ENCODE data around the gene RGS7BP. TPM values are rescaled to one million over a fixed set of nuclear protein-coding genes. Genes with fewer than 3 reads are reported as not detected.

The RGS7BP gene
- total RNA-seq, 1 donor from 2014 or later: 1.6 TPM

DNA sequence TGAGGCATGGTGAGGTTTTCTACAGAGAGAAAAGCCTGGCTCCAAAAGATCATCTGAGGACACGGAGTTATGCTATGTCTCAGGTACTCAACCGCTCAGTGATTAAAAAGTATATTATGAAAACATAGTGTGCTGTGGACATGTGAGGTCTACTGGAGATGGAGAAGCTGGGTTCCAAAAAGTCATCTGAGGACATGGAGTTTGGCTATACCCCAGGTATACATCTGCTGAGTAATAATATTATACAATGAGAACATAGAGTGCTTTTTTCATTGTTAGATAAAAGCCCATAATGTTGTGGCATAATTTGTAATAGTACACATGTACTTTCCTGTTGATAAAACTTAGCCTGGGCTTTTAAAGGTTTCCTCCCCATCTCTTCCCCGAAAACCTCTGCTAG is 113.8 kb downstream of the RGS7BP start:
- Histone ChIP-seq H3K9ac (ENCODE audit: low read depth in 1 of 3, low read length in 3 of 3) (no peak overlapping the region), H3K27ac (ENCODE audit: low read depth, low read length) (no peak overlapping the region), H3K36me3 (ENCODE audit: control insufficient read depth in 3 of 3, insufficient read depth in 3 of 3, low read length in 3 of 3) (no peaks in the 10 kb centered on the region), H3K4me3 (ENCODE audit: low read length in 3 of 3) (no peak overlapping the region), H3K27me3 (ENCODE audit: control insufficient read depth in 3 of 3, insufficient read depth in 3 of 3, low read length in 3 of 3) (no peaks in the 10 kb centered on the region), H3K9me3 (ENCODE audit: control insufficient read depth in 3 of 3, low read length in 3 of 3) (no peaks in the 10 kb centered on the region), H3K4me1 (ENCODE audit: control insufficient read depth in 3 of 3, insufficient read depth in 3 of 3, low read length in 3 of 3) (no peaks in the 10 kb centered on the region)

DNA sequence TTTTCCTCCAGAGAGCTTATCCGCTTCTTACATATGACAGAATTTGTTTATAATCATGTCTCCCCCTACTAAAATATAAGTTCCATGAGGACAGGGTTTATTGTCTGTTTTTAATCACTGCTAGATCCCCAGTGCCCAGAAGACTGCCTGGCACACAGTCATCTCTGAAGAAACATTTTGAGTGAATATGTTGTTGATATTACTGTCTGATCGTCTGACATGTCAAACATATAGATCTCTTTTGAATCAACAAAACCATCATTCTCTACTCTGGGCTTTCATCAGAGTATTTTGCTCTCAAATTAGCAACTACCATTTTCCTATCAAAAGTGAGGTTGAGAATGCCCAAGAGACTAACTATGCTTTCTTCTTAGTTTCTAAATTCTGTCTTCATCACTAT is 117.2 kb downstream of the RGS7BP start:
- Histone ChIP-seq H3K4me1 (ENCODE audit: control insufficient read depth in 3 of 3, insufficient read depth in 3 of 3, low read length in 3 of 3) (no peaks in the 10 kb centered on the region), H3K9me3 (ENCODE audit: control insufficient read depth in 3 of 3, low read length in 3 of 3) (no peaks in the 10 kb centered on the region), H3K36me3 (ENCODE audit: control insufficient read depth in 3 of 3, insufficient read depth in 3 of 3, low read length in 3 of 3) (no peaks in the 10 kb centered on the region), H3K9ac (ENCODE audit: low read depth in 1 of 3, low read length in 3 of 3) (no peak overlapping the region), H3K4me3 (ENCODE audit: low read length in 3 of 3) (no peak overlapping the region), H3K27ac (ENCODE audit: low read depth, low read length) (no peak overlapping the region), H3K27me3 (ENCODE audit: control insufficient read depth in 3 of 3, insufficient read depth in 3 of 3, low read length in 3 of 3) (no peaks in the 10 kb centered on the region)

DNA sequence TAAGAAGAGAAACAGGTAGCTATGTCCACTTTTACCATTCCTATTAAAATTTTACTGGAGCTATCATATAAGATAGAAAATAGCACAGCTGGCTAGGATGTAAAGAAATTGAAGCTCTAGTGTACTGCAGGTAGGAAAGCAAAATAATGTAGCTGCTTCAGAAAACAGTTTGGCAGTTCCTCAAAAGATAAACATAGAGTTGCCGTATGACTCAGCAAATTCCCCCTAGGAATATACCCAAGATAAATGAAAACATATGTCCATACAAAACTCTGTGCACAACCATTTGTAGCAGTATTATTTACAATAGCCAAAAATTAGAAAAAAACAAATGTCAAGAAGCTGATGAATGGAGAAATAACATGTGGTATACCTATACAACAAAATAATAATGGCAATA is 119.9 kb downstream of the RGS7BP start:
- Histone ChIP-seq H3K4me3 (ENCODE audit: low read length in 3 of 3) (no peak overlapping the region), H3K27me3 (ENCODE audit: control insufficient read depth in 3 of 3, insufficient read depth in 3 of 3, low read length in 3 of 3) (no peaks in the 10 kb centered on the region), H3K27ac (ENCODE audit: low read depth, low read length) (no peak overlapping the region), H3K4me1 (ENCODE audit: control insufficient read depth in 3 of 3, insufficient read depth in 3 of 3, low read length in 3 of 3) (no peaks in the 10 kb centered on the region), H3K9me3 (ENCODE audit: control insufficient read depth in 3 of 3, low read length in 3 of 3) (no peaks in the 10 kb centered on the region), H3K36me3 (ENCODE audit: control insufficient read depth in 3 of 3, insufficient read depth in 3 of 3, low read length in 3 of 3) (no peaks in the 10 kb centered on the region), H3K9ac (ENCODE audit: low read depth in 1 of 3, low read length in 3 of 3) (no peak overlapping the region)

DNA sequence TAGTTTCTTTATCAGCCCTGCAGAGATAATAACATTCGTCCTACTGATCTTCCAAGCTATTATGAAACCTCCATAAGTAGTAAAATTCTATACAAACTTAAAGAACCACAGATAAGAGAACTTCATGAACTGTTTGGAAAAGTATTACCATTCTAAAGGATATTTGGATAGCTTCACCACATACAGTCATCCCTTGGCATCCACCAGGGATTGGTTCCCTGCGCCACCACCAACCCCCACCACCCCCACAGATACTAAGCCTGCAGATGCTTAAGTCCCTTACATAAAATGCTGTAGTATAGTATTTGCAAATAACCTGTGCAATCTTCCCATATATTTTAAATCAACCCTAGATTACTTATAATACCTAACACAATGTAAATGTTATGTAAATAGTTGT is 123.1 kb downstream of the RGS7BP start:
- Histone ChIP-seq H3K27me3 (ENCODE audit: control insufficient read depth in 3 of 3, insufficient read depth in 3 of 3, low read length in 3 of 3) (no peaks in the 10 kb centered on the region), H3K4me3 (ENCODE audit: low read length in 3 of 3) (no peak overlapping the region), H3K27ac (ENCODE audit: low read depth, low read length) (no peak overlapping the region), H3K36me3 (ENCODE audit: control insufficient read depth in 3 of 3, insufficient read depth in 3 of 3, low read length in 3 of 3) (no peaks in the 10 kb centered on the region), H3K9ac (ENCODE audit: low read depth in 1 of 3, low read length in 3 of 3) (no peak overlapping the region), H3K9me3 (ENCODE audit: control insufficient read depth in 3 of 3, low read length in 3 of 3) (no peaks in the 10 kb centered on the region), H3K4me1 (ENCODE audit: control insufficient read depth in 3 of 3, insufficient read depth in 3 of 3, low read length in 3 of 3) (no peaks in the 10 kb centered on the region)

DNA sequence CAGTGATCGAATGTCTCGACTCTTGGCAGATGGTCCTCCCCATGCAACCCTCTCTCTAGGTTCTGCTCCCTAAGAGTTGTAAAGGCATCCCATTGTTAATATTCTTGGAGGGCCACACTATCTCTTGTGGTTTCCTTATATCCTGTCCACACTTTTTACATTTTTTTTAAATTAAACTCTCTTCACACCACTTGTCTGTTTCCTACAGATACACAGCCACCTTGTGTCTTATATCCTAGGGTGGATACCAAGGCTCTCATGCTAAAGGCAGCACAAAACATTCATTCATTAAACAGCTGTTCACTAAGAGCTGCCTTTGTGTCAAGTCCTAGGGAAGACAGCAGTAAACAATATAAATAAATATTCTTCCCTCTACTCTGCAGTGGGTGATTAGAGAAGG is 124.0 kb downstream of the RGS7BP start:
- Histone ChIP-seq H3K27ac (ENCODE audit: low read depth, low read length) (no peak overlapping the region), H3K36me3 (ENCODE audit: control insufficient read depth in 3 of 3, insufficient read depth in 3 of 3, low read length in 3 of 3) (no peaks in the 10 kb centered on the region), H3K4me1 (ENCODE audit: control insufficient read depth in 3 of 3, insufficient read depth in 3 of 3, low read length in 3 of 3) (no peaks in the 10 kb centered on the region), H3K4me3 (ENCODE audit: low read length in 3 of 3) (no peak overlapping the region), H3K27me3 (ENCODE audit: control insufficient read depth in 3 of 3, insufficient read depth in 3 of 3, low read length in 3 of 3) (no peaks in the 10 kb centered on the region), H3K9me3 (ENCODE audit: control insufficient read depth in 3 of 3, low read length in 3 of 3) (no peaks in the 10 kb centered on the region), H3K9ac (ENCODE audit: low read depth in 1 of 3, low read length in 3 of 3) (no peak overlapping the region)

DNA sequence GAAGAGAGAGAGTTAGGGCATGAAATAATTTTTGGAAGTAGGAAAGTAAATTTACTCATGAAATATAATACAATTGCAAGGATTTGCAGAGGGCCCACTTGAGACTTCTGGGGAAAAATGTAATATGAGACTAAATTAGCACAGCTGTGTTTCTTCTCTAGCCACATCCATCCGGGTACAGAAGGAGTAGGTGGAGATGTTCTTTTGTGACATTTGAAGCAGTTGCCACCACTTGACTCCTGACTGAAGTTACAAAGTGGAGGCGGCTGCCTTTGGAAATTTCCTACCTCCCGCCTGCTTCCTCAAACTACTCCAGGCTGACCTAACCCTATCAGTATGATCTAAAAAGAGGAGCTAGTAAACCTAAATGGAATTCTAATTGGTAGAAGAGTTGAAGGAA is 126.4 kb downstream of the RGS7BP start:
- H3K4me1 ChIP-seq (ENCODE audit: control insufficient read depth in 3 of 3, insufficient read depth in 3 of 3, low read length in 3 of 3): no peaks in the 10 kb centered on the region
- no peak overlapping the region for H3K9ac ChIP-seq (ENCODE audit: low read depth in 1 of 3, low read length in 3 of 3)
- H3K9me3 ChIP-seq (ENCODE audit: control insufficient read depth in 3 of 3, low read length in 3 of 3): no peaks in the 10 kb centered on the region
- H3K36me3 ChIP-seq (ENCODE audit: control insufficient read depth in 3 of 3, insufficient read depth in 3 of 3, low read length in 3 of 3): no peaks in the 10 kb centered on the region
- H3K4me3 ChIP-seq (ENCODE audit: low read length in 3 of 3): no peak overlapping the region
- H3K27ac ChIP-seq (ENCODE audit: low read depth, low read length): no peak overlapping the region
- H3K27me3 ChIP-seq (ENCODE audit: control insufficient read depth in 3 of 3, insufficient read depth in 3 of 3, low read length in 3 of 3): no peaks in the 10 kb centered on the region

DNA sequence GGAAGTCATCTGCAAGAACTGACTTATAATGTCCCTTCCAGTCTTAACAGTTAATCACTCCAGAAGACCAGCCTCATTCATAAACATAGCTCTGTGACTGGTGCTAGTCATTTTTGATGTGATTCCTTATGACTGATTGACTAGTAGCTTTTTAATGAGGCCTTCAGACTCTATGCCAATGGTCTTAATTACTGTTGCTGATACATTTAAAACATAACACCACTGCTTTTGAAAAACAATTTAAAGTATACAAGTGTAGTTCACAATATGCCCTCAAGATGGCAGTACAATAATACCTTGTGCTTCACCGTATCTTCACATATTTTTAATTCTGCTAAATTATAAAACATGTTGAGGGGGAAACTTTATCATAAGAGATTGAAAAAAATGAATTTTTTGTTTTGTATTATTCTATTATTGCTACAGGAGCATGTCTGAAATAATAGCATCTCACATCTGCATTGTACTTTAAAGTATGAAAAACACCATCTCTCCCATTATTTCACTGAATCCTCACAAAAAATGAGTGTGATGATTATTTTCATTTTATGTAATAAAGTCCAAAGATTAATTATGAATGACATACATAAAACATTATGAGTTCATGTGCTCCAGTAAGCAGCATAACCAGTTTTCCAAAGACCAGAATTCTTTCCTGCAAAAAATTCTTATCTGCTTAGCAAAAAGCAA is 129.3 kb downstream of the RGS7BP start:
- Histone ChIP-seq H3K4me1 (ENCODE audit: control insufficient read depth in 3 of 3, insufficient read depth in 3 of 3, low read length in 3 of 3) (no peaks in the 10 kb centered on the region), H3K9me3 (ENCODE audit: control insufficient read depth in 3 of 3, low read length in 3 of 3) (no peaks in the 10 kb centered on the region), H3K27ac (ENCODE audit: low read depth, low read length) (no peak overlapping the region), H3K9ac (ENCODE audit: low read depth in 1 of 3, low read length in 3 of 3) (no peak overlapping the region), H3K36me3 (ENCODE audit: control insufficient read depth in 3 of 3, insufficient read depth in 3 of 3, low read length in 3 of 3) (no peaks in the 10 kb centered on the region), H3K4me3 (ENCODE audit: low read length in 3 of 3) (no peak overlapping the region), H3K27me3 (ENCODE audit: control insufficient read depth in 3 of 3, insufficient read depth in 3 of 3, low read length in 3 of 3) (peaks cover 0 to 6% (median 0%) of the 10 kb centered on the region in 3 donors)

DNA sequence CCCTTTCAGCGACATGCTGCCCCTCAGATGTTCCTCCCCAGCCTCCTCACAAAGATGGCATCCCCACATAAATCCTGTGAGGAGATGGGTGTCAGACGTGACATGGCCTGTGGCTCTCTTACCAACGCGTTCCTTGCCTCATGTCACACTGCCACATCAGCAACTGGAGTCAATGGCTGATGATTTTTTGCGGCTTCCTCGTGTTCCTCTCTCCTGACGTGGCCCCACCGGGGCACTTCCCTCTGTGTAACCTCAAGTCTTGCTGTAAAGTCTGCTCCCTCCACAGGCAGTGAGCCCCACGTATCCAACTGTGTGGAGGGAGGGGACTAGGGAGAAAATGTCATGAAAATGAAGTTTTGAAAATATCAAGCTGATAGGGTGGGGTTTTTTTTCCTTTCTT is 131.3 kb downstream of the RGS7BP start:
- H3K9ac ChIP-seq (ENCODE audit: low read depth in 1 of 3, low read length in 3 of 3): no peak overlapping the region
- no peak overlapping the region for H3K4me3 ChIP-seq (ENCODE audit: low read length in 3 of 3)
- H3K4me1 ChIP-seq (ENCODE audit: control insufficient read depth in 3 of 3, insufficient read depth in 3 of 3, low read length in 3 of 3): no peaks in the 10 kb centered on the region
- H3K27me3 ChIP-seq (ENCODE audit: control insufficient read depth in 3 of 3, insufficient read depth in 3 of 3, low read length in 3 of 3): peaks cover 0 to 6% (median 0%) of the 10 kb centered on the region in 3 donors
- H3K36me3 ChIP-seq (ENCODE audit: control insufficient read depth in 3 of 3, insufficient read depth in 3 of 3, low read length in 3 of 3): no peaks in the 10 kb centered on the region
- no peak overlapping the region for H3K27ac ChIP-seq (ENCODE audit: low read depth, low read length)
- H3K9me3 ChIP-seq (ENCODE audit: control insufficient read depth in 3 of 3, low read length in 3 of 3): no peaks in the 10 kb centered on the region

DNA sequence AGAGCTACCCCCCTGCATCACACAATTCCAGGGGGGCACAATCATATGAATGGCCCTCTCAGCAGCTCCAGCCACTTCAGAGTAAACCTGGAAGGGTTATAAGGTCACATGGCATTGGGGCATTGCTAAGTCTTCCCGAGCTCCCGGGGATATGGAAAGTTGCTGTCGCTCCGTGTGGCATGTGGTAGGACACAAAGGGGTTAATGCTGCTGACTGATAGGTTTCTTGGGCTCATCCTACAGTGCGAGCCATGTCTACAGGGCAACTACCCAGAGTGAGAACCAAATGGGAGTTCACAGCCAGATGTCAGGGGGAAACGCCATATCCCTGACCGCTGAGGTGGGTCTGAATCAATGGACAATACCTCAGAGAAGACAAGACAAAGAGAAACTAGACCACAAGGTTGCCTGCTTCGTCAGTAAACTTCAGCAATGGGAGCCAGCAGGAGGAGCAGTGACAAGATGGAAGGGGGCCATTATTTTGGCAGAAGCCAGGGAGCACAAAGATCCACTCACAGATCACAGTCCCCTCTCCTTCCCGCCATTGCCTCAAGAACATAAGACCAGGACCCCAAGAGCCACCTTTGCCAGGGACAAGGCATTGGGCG is 132.1 kb downstream of the RGS7BP start:
- no peak overlapping the region for H3K4me3 ChIP-seq (ENCODE audit: low read length in 3 of 3)
- no peak overlapping the region for H3K9ac ChIP-seq (ENCODE audit: low read depth in 1 of 3, low read length in 3 of 3)
- H3K4me1 ChIP-seq (ENCODE audit: control insufficient read depth in 3 of 3, insufficient read depth in 3 of 3, low read length in 3 of 3): no peaks in the 10 kb centered on the region
- peaks cover 0 to 6% (median 0%) of the 10 kb centered on the region in 3 donors for H3K27me3 ChIP-seq (ENCODE audit: control insufficient read depth in 3 of 3, insufficient read depth in 3 of 3, low read length in 3 of 3)
- no peaks in the 10 kb centered on the region for H3K9me3 ChIP-seq (ENCODE audit: control insufficient read depth in 3 of 3, low read length in 3 of 3)
- H3K27ac ChIP-seq (ENCODE audit: low read depth, low read length): no peak overlapping the region
- no peaks in the 10 kb centered on the region for H3K36me3 ChIP-seq (ENCODE audit: control insufficient read depth in 3 of 3, insufficient read depth in 3 of 3, low read length in 3 of 3)

DNA sequence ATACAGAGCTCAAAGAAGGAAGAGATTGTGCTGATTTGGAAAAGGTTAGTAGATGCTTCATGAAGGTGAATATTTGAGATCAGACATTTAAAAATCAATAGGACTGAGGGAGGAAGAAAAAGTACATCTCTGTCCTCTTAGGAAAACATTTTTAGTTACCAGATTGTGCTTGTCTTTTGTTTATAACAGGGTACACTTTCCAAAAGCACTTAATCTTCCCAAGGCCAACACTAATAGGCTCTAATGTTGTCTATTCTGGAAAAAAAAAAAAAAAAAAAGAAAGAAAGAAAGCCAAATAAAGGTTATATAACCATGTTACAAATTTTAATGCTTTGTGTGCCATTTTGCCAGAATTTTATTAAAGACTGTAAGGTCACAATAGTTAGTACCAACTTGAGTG is 139.0 kb downstream of the RGS7BP start:
- H3K9ac ChIP-seq (ENCODE audit: low read depth in 1 of 3, low read length in 3 of 3): no peak overlapping the region
- H3K4me3 ChIP-seq (ENCODE audit: low read length in 3 of 3): no peak overlapping the region

More for the DNA sequence above, 139.0 kb downstream of the RGS7BP start:
- Histone ChIP-seq H3K27me3 (ENCODE audit: control insufficient read depth in 3 of 3, insufficient read depth in 3 of 3, low read length in 3 of 3) (no peaks in the 10 kb centered on the region), H3K36me3 (ENCODE audit: control insufficient read depth in 3 of 3, insufficient read depth in 3 of 3, low read length in 3 of 3) (no peaks in the 10 kb centered on the region), H3K27ac (ENCODE audit: low read depth, low read length) (no peak overlapping the region), H3K9me3 (ENCODE audit: control insufficient read depth in 3 of 3, low read length in 3 of 3) (no peaks in the 10 kb centered on the region), H3K4me1 (ENCODE audit: control insufficient read depth in 3 of 3, insufficient read depth in 3 of 3, low read length in 3 of 3) (no peaks in the 10 kb centered on the region)
